ENCODE results near the gene VPS13C.
A peak's percentile ranks its signal among the peaks of the same experiment; 100 is the strongest.
"Not testable (repeated sequence)": the region's sequence is repeated elsewhere in the genome, so short reads cannot be mapped to it uniquely, and the experiment has no call there.

VPS13C gene

DNA sequence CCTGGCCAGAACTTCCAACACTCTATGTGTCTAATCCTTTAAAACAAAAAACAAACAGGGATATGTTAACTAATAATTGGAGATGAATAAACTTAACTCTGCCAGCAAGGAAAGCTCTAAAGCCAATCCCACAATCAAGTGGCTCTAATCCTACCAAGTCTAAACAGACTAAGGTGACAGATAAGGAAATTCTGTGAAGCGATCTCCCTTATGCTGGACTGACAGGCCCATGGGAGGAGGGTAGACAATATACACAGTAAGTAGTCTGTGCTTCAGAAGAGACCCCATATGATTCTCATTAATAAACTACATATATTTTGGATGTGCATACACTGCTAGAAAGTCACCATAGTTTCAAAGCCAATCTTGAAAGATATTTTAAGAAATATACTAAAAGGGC, 10.1 kb downstream of the VPS13C start:
- Histone ChIP-seq H3F3A (ENCODE audit: insufficient read depth) (peaks cover 11% of the 10 kb centered on the region), H3K27ac (ENCODE audit: low read depth, low read length) (no peak overlapping the region), H4K20me1 (ENCODE audit: low read depth, low read length) (peaks cover 14% of the 10 kb centered on the region; the same call in 1 of the 2 replicates), H3K9me2 (replicated peaks; ENCODE audit: insufficient read depth, low read length) (no peaks in the 10 kb centered on the region), H3K4me3 (ENCODE audit: insufficient read depth, low read length, poor library complexity, severe bottlenecking) (no peak overlapping the region), H3K9ac (ENCODE audit: low read length) (no peak overlapping the region), H3K9me3 (ENCODE audit: insufficient read depth, low read length) (no peaks in the 10 kb centered on the region), H3K36me3 (ENCODE audit: low read length) (no peaks in the 10 kb centered on the region; the same call in 1 of the 2 replicates), H3K79me2 (ENCODE audit: insufficient read depth, low read length) (peaks cover 79% of the 10 kb centered on the region), H2AFZ (ENCODE audit: low read depth, low read length, severe bottlenecking) (no peak overlapping the region), H3K27me3 (ENCODE audit: low read length) (no peaks in the 10 kb centered on the region), H3K4me2 (ENCODE audit: low read depth, low read length, poor library complexity, severe bottlenecking) (no peak overlapping the region)
- no peak for TF ChIP-seq EZH2phosphoT487 (conservative IDR thresholded peaks at IDR 0.05; ENCODE audit: low read length)
- no peak for TF ChIP-seq CTCF (IDR thresholded peaks at IDR 0.05; ENCODE audit: insufficient read depth, low read length, poor library complexity, severe bottlenecking)

GRCh38 chr15:62048254-62048653, 12.0 kb downstream of the VPS13C start:
- not testable (repeated sequence) for H3K36me3 ChIP-seq (ENCODE audit: low read length); H3K27me3 ChIP-seq (ENCODE audit: low read length); H3K4me2 ChIP-seq (ENCODE audit: low read depth, low read length, poor library complexity, severe bottlenecking); H2AFZ ChIP-seq (ENCODE audit: low read depth, low read length, severe bottlenecking); H3K4me3 ChIP-seq (ENCODE audit: insufficient read depth, low read length, poor library complexity, severe bottlenecking); H3K27ac ChIP-seq (ENCODE audit: low read depth, low read length); H3K9me3 ChIP-seq (ENCODE audit: insufficient read depth, low read length); H3K9ac ChIP-seq (ENCODE audit: low read length); H3K9me2 ChIP-seq (replicated peaks; ENCODE audit: insufficient read depth, low read length)
- Histone ChIP-seq H3K79me2 (ENCODE audit: insufficient read depth, low read length) (peaks cover 73% of the 10 kb centered on the region), H4K20me1 (ENCODE audit: low read depth, low read length) (peaks cover 14% of the 10 kb centered on the region; the same call in 1 of the 2 replicates), H3F3A (ENCODE audit: insufficient read depth) (peaks cover 11% of the 10 kb centered on the region)

DNA sequence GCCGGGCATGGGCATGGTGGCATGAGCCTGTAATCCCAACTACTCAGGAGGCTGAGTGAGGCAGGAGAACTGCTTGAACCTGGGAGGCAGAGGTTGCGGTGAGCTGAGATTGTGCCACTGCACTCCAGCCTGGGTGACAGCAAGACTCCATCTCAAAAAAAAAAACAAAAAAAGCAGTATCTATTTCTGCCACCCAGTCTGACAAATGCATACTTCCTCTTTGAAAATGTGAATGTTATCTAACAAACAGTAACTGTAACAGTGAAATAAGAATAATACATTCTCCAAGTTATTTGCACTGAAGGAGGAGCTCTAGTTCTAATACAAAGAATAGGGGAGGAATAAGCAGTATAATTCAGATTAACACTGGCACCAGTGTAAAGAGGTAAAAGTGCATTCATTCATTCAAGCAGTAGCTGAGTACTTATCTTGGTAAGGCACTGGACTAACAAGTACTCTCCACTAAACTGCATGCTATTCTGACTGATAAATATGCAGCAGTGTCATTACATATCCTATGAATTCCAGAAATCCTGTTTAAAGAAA, 12.9 kb downstream of the VPS13C start:
- H3F3A ChIP-seq (ENCODE audit: insufficient read depth): peaks cover 11% of the 10 kb centered on the region
- no peak overlapping the region for H2AFZ ChIP-seq (ENCODE audit: low read depth, low read length, severe bottlenecking)
- peak overlapping the region; percentile 81 for H3K27ac ChIP-seq (ENCODE audit: low read depth, low read length)
- H3K9me3 ChIP-seq (ENCODE audit: insufficient read depth, low read length): no peaks in the 10 kb centered on the region
- H3K9me2 ChIP-seq (replicated peaks; ENCODE audit: insufficient read depth, low read length): no peaks in the 10 kb centered on the region
- H3K9ac ChIP-seq (ENCODE audit: low read length): peak overlapping the region; percentile 11; the same call in 1 of the 2 replicates
- peaks cover 15% of the 10 kb centered on the region; the same call in 1 of the 2 replicates for H3K36me3 ChIP-seq (ENCODE audit: low read length)
- TF ChIP-seq CTCF (IDR thresholded peaks at IDR 0.05; ENCODE audit: insufficient read depth, low read length, poor library complexity, severe bottlenecking): no peak
- no peak for TF ChIP-seq EZH2phosphoT487 (conservative IDR thresholded peaks at IDR 0.05; ENCODE audit: low read length)
- no peaks in the 10 kb centered on the region for H3K27me3 ChIP-seq (ENCODE audit: low read length)
- H3K4me2 ChIP-seq (ENCODE audit: low read depth, low read length, poor library complexity, severe bottlenecking): peak overlapping the region; percentile 70
- H3K79me2 ChIP-seq (ENCODE audit: insufficient read depth, low read length): peaks cover 67% of the 10 kb centered on the region
- peaks cover 11% of the 10 kb centered on the region; the same call in 1 of the 2 replicates for H4K20me1 ChIP-seq (ENCODE audit: low read depth, low read length)
- no peak overlapping the region for H3K4me3 ChIP-seq (ENCODE audit: insufficient read depth, low read length, poor library complexity, severe bottlenecking)

DNA sequence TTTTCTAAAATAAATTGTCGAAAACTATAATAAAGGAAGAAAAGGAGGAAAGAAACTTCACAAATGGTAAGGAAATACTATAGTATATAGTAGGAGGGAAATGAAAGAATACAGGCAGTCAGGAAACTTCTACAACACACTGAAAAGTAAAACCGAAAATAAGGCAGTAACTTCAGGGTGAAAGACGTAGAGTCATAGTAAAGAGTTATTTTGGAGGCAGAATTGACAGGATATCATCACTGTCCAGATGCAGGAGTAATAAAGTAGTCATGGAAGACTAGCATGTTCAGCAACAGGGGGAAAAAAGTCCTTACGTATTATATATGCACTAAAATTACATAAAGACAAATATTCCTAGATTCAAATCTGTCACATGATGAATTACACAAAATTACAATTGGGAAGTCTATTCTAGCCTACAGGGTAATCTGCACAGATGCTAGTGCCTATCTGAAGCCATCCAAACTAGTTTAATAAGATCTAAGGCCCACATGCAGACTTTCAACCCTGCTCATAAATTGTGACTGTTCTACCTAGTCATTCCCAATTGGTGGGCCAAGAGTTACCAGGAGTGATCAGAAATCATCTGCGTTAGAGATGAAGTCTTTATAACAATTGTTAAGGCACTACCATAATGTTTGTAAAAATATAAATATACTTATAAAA, 14.0 kb downstream of the VPS13C start:
- H3K9me3 ChIP-seq (ENCODE audit: insufficient read depth, low read length): no peaks in the 10 kb centered on the region
- peak overlapping the region; percentile 70 for H3K4me2 ChIP-seq (ENCODE audit: low read depth, low read length, poor library complexity, severe bottlenecking)
- H3K79me2 ChIP-seq (ENCODE audit: insufficient read depth, low read length): peaks cover 57% of the 10 kb centered on the region

More for the DNA sequence above, 14.0 kb downstream of the VPS13C start:
- TF ChIP-seq EZH2phosphoT487 (conservative IDR thresholded peaks at IDR 0.05; ENCODE audit: low read length) (no peak), CTCF (IDR thresholded peaks at IDR 0.05; ENCODE audit: insufficient read depth, low read length, poor library complexity, severe bottlenecking) (no peak)
- Histone ChIP-seq H3K27ac (ENCODE audit: low read depth, low read length) (no peak overlapping the region), H3K9me2 (replicated peaks; ENCODE audit: insufficient read depth, low read length) (no peaks in the 10 kb centered on the region), H2AFZ (ENCODE audit: low read depth, low read length, severe bottlenecking) (no peak overlapping the region), H3K27me3 (ENCODE audit: low read length) (no peaks in the 10 kb centered on the region), H3F3A (ENCODE audit: insufficient read depth) (peaks cover 12% of the 10 kb centered on the region), H4K20me1 (ENCODE audit: low read depth, low read length) (peaks cover 11% of the 10 kb centered on the region; the same call in 1 of the 2 replicates), H3K36me3 (ENCODE audit: low read length) (peaks cover 24% of the 10 kb centered on the region), H3K9ac (ENCODE audit: low read length) (no peak overlapping the region), H3K4me3 (ENCODE audit: insufficient read depth, low read length, poor library complexity, severe bottlenecking) (no peak overlapping the region)

All from SU-DHL-6 (cell line).